DOHH2 (cell line): ENCODE data around the gene KIAA0586.

Experiments used
- H3F3A ChIP-seq: fragments of 200-600 bp; sonication (generic), shearing (Covaris generic); 2 replicates; pipeline ENCODE4 v1.6.0; 2016; ENCODE audit warnings: antibody characterized with exemption, mild to moderate bottlenecking; ENCODE audit not compliant: control insufficient read depth, insufficient read depth
- H3K27ac ChIP-seq: fragments of 200-600 bp; sonication (generic); 2 replicates; pipeline ENCODE4 v1.5.1; 2014; ENCODE audit warnings: low read depth, mild to moderate bottlenecking, low read length, moderate library complexity
- H3K27me3 ChIP-seq: fragments of 200-600 bp; sonication (generic); 2 replicates; pipeline ENCODE4 v1.6.1; 2014; ENCODE audit warnings: mild to moderate bottlenecking, low read length, mixed read lengths; ENCODE audit not compliant: control insufficient read depth
- H3K36me3 ChIP-seq: fragments of 200-600 bp; sonication (generic); 2 replicates; pipeline ENCODE4 v1.6.1; 2014; ENCODE audit warnings: mild to moderate bottlenecking, low read length, moderate library complexity, mixed read lengths; ENCODE audit not compliant: control insufficient read depth
- H3K4me1 ChIP-seq: fragments of 200-600 bp; sonication (generic); 2 replicates; pipeline ENCODE4 v1.6.1; 2014; ENCODE audit warnings: mild to moderate bottlenecking, low read length, mixed read lengths; ENCODE audit not compliant: control insufficient read depth
- H3K4me2 ChIP-seq: fragments of 200-600 bp; sonication (generic); 2 replicates; pipeline ENCODE4 v1.6.0; 2014; ENCODE audit warnings: mild to moderate bottlenecking, low read length, moderate library complexity
- H3K4me3 ChIP-seq: fragments of 200-600 bp; sonication (generic); 2 replicates; pipeline ENCODE4 v1.5.1; 2014; ENCODE audit warnings: mild to moderate bottlenecking, low read length, mixed read lengths
- H3K79me2 ChIP-seq: fragments of 200-600 bp; sonication (generic); 2 replicates; pipeline ENCODE4 v1.6.1; 2014; ENCODE audit warnings: mild to moderate bottlenecking, low read length, mixed read lengths; ENCODE audit not compliant: control insufficient read depth
- H3K9me2 ChIP-seq: fragments of 200-600 bp; sonication (generic); replicated peaks from 2 replicates; pipeline ENCODE4 v1.6.1; 2014; ENCODE audit warnings: mild to moderate bottlenecking, low read length, mixed read lengths; ENCODE audit not compliant: control insufficient read depth
- H3K9me3 ChIP-seq: fragments of 200-600 bp; sonication (generic); 2 replicates; pipeline ENCODE4 v1.6.1; 2014; ENCODE audit warnings: antibody characterized with exemption, low read length, mixed read lengths; ENCODE audit not compliant: control insufficient read depth, insufficient read depth
- H4K20me1 ChIP-seq: fragments of 200-600 bp; sonication (generic); 2 replicates; pipeline ENCODE4 v1.6.0; 2014; ENCODE audit warnings: low read depth, mild to moderate bottlenecking, antibody characterized with exemption, low read length, moderate library complexity; ENCODE audit not compliant: control insufficient read depth, insufficient read depth
- EZH2phosphoT487 ChIP-seq: fragments of 200-600 bp; sonication (generic); IDR thresholded peaks from 2 replicates; pipeline ENCODE4 v1.6.1; 2017; ENCODE audit warnings: borderline replicate concordance, mild to moderate bottlenecking, antibody characterized with exemption, low read length, moderate library complexity, mixed read lengths
- TF ChIP-seq, protein P1 (sequence below): fragments of 200-600 bp; sonication (generic); IDR thresholded peaks from one replicate; pipeline ENCODE4 v1.5.1; 2014; ENCODE audit warnings: antibody characterized with exemption, mild to moderate bottlenecking, low read depth, low read length; ENCODE audit not compliant: poor library complexity, severe bottlenecking

Gene KIAA0586

DNA sequence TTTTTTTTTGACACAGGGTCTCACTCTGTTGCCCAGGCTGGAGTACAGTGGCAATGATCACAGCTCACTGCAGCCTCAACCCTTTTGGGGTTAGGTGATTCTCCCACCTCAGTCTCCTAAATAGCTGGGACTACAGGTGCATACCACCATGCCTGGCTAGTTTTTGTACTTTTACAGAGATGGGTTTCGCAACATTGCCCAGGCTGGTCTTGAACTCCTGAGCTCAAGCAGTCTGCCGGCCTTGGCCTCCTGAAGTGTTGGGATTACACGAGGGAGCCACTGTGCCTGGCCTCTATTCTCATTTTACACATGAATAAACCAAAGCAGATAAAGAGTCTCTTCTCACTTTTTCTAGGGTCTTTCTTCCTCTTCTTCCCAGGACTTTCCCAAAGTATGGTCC lies 28.6 kb upstream of the KIAA0586 start:
- no peaks in the 10 kb centered on the region for H4K20me1 ChIP-seq
- no peak overlapping the region for H3K27ac ChIP-seq
- H3K9me3 ChIP-seq = no peaks in the 10 kb centered on the region
- no peaks in the 10 kb centered on the region for H3K36me3 ChIP-seq
- H3K9me2 ChIP-seq = no peaks in the 10 kb centered on the region
- H3F3A ChIP-seq = peaks cover 16% of the 10 kb centered on the region; the same call in 1 of the 2 replicates
- H3K4me1 ChIP-seq = peaks cover 15% of the 10 kb centered on the region
- no peaks in the 10 kb centered on the region for H3K27me3 ChIP-seq
- no peak overlapping the region for H3K4me2 ChIP-seq
- no peak overlapping the region for H3K4me3 ChIP-seq
- H3K79me2 ChIP-seq = no peaks in the 10 kb centered on the region
- TF ChIP-seq EZH2phosphoT487 = no peak
- TF ChIP-seq, protein P1, sequence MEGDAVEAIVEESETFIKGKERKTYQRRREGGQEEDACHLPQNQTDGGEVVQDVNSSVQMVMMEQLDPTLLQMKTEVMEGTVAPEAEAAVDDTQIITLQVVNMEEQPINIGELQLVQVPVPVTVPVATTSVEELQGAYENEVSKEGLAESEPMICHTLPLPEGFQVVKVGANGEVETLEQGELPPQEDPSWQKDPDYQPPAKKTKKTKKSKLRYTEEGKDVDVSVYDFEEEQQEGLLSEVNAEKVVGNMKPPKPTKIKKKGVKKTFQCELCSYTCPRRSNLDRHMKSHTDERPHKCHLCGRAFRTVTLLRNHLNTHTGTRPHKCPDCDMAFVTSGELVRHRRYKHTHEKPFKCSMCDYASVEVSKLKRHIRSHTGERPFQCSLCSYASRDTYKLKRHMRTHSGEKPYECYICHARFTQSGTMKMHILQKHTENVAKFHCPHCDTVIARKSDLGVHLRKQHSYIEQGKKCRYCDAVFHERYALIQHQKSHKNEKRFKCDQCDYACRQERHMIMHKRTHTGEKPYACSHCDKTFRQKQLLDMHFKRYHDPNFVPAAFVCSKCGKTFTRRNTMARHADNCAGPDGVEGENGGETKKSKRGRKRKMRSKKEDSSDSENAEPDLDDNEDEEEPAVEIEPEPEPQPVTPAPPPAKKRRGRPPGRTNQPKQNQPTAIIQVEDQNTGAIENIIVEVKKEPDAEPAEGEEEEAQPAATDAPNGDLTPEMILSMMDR = no peak

DNA sequence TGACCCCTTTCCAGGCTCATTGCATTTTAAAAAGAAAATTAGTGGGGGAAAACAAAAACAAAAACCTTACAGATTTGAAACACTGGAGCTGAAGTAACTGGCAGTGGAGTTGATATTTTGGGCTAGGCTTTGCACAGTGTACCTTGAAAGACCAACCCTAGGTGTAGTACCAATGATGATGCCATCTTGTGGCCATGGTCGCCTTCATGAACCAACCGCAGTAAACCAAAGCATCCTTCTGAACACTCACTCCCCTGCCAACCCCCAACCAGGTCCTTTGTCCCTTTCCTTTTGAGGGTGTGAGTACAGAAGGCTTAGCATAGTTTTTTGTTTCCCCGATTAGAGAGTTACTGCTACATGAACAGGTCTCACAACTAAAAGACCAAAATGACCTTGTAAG lies 25.9 kb upstream of the KIAA0586 start:
- H3K36me3 ChIP-seq = no peaks in the 10 kb centered on the region
- no peak overlapping the region for H3K4me2 ChIP-seq
- H3K27ac ChIP-seq = no peak overlapping the region
- H4K20me1 ChIP-seq = no peaks in the 10 kb centered on the region
- H3K79me2 ChIP-seq = no peaks in the 10 kb centered on the region
- H3K4me3 ChIP-seq = no peak overlapping the region
- H3F3A ChIP-seq = peaks cover 16% of the 10 kb centered on the region; the same call in 1 of the 2 replicates
- no peaks in the 10 kb centered on the region for H3K27me3 ChIP-seq
- no peaks in the 10 kb centered on the region for H3K9me2 ChIP-seq
- peaks cover 5% of the 10 kb centered on the region for H3K4me1 ChIP-seq
- TF ChIP-seq EZH2phosphoT487 = no peak
- TF ChIP-seq, protein P1 = peak; percentile 49
- H3K9me3 ChIP-seq = no peaks in the 10 kb centered on the region

DNA sequence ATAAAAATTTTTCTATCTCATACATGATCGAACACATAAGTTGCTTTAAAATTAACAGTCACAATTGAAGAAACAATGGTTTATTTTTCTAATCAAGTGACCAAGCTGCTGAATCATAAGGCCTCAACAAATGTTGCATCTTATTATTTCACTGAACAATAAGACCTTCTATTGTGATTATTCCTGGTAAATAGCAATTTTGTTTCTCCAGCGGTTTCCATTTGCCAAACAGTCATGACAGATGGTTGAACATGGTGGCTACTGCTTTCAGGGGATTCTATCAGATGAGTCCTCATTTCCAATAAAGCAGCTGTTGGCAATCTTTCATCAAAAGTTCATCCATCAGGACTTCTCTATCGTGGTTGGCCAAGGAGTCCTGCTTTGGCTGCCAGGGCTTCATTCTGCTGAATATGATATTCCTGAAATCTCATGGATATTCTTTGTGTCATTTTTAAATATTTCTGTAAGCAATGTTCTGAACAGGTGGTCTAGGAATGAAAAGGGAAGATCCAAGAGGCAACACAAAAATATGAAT lies 18.8 kb upstream of the KIAA0586 start:
- Histone ChIP-seq H3K9me2 (no peaks in the 10 kb centered on the region), H3K4me3 (no peak overlapping the region), H3K27me3 (no peaks in the 10 kb centered on the region), H3K4me1 (peaks cover 4% of the 10 kb centered on the region; the same call in 1 of the 2 replicates), H3F3A (no peaks in the 10 kb centered on the region), H3K9me3 (no peaks in the 10 kb centered on the region), H3K79me2 (peaks cover 6% of the 10 kb centered on the region), H3K4me2 (no peak overlapping the region), H3K36me3 (peaks cover 58% of the 10 kb centered on the region), H4K20me1 (no peaks in the 10 kb centered on the region), H3K27ac (no peak overlapping the region)
- TF ChIP-seq EZH2phosphoT487 = no peak
- TF ChIP-seq, protein P1 = no peak
